HG03439 (cell line): ENCODE results near the gene ABCC3.

Source experiments
- ATAC-seq: cut with Tn5 transposase; IDR thresholded peaks from one replicate; pipeline ENCODE4 v1.9.1; 2021; ENCODE audit warnings: mild to moderate bottlenecking, moderate library complexity; ENCODE audit not compliant: unreplicated experiment

Gene ABCC3

GRCh38 chr17:50683434-50684287 lies 49.0 kb downstream of the ABCC3 start:
- ATAC-seq = no peak

- no peak for ATAC-seq
Measured at GRCh38 chr17:50684288-50684611, 49.6 kb downstream of the ABCC3 start.

GRCh38 chr17:50684612-50685333 lies 50.1 kb downstream of the ABCC3 start:
- no peak for ATAC-seq

GRCh38 chr17:50685334-50685665 lies 50.6 kb downstream of the ABCC3 start:
- ATAC-seq = no peak

GRCh38 chr17:50685691-50686493 lies 51.2 kb downstream of the ABCC3 start:
- ATAC-seq = no peak

- ATAC-seq = no peak
Measured at GRCh38 chr17:50686494-50687199, 52.0 kb downstream of the ABCC3 start.

- ATAC-seq = no peak
Measured at GRCh38 chr17:50687200-50688066, 52.8 kb downstream of the ABCC3 start.

GRCh38 chr17:50688245-50688644 lies 53.6 kb downstream of the ABCC3 start:
- no peak for ATAC-seq

- no peak for ATAC-seq
Measured at GRCh38 chr17:50689251-50689650, 54.6 kb downstream of the ABCC3 start.

- no peak for ATAC-seq
Measured at GRCh38 chr17:50689956-50690886, 55.5 kb downstream of the ABCC3 start.

GRCh38 chr17:50690887-50691549 lies 56.3 kb downstream of the ABCC3 start:
- no peak for ATAC-seq

GRCh38 chr17:50691550-50692447 lies 57.1 kb downstream of the ABCC3 start:
- ATAC-seq = no peak

- no peak for ATAC-seq
Measured at GRCh38 chr17:50692448-50693035, 57.9 kb downstream of the ABCC3 start.

- ATAC-seq = no peak
Measured at GRCh38 chr17:50693036-50693682, 58.5 kb downstream of the ABCC3 start.

GRCh38 chr17:50696365-50696879 lies 61.7 kb downstream of the ABCC3 start:
- ATAC-seq = no peak

GRCh38 chr17:50697062-50697461 lies 62.4 kb downstream of the ABCC3 start:
- no peak for ATAC-seq
